Heart left ventricle (tissue), 13 donors: ENCODE results near the gene MED12L.

Source experiments
- CTCF ChIP-seq, 12 donors: fragments of 200-600 bp; sonication (generic) in 4 of 12; IDR thresholded peaks; one replicate each; pipeline versions ENCODE4 v1.5.0 to v1.8.0; 2018 to 2022; ENCODE audit warnings: antibody characterized with exemption in 12 of 12, mild to moderate bottlenecking in 5 of 12
- POLR2A ChIP-seq, 2 donors: fragments of 450-650 bp; IDR thresholded peaks; one replicate each; pipeline ENCODE4 v1.6.1; 2017; ENCODE audit warnings: antibody characterized with exemption in 2 of 2, mild to moderate bottlenecking in 2 of 2, moderate library complexity in 2 of 2
- donor health status: ischemic (EF 13 %, LVEDD 7.1; RV severe dilation, severe dysfunction).
- donor health status: DM: no; HTN: yes; CAD: no.
- donor health status: DM: no; HTN: no; CAD: no.
- donor health status: ischemic (EF 25% LVEDD 6.9; RV normal size, moderate dysfunction).
- donor health status: ischemic (EF 25% LVEDD 5.7; RV mildly dilated, moderate dysfunction).
- donor health status: ischemic (EF 35%, LVEDD 5.7; RV mildly dilated, moderate dysfunction).
- donor health status: nonischemic (EF 11% LVEDD 7.7; RV severe dilation, severe dysfunction).
- donor health status: DM: yes; HTN: yes; CAD: no.
- donor health status: PGD.
- donor health status: ischemic (EF 29% LVEDD 5.4; RV normal size, mild dysfunction).
- donor health status: nonischemic (EF 23%, LVEDD 6.1; RV moderate dilation, normal function).

GRCh38 chr3:151216641-151217607 lies 131.5 kb downstream of the MED12L start:
- TF ChIP-seq CTCF (IDR thresholded peaks at IDR 0.05) (no peak), POLR2A (IDR thresholded peaks at IDR 0.05) (no peak)
